GM12875 (cell line): Measurements from ENCODE around the gene CD2AP.

Experiments used
- H3K4me3 ChIP-seq: one replicate; pipeline ENCODE4 v1.5.1; 2011; ENCODE audit warnings: low read depth, low read length, control low read depth
- TF ChIP-seq, protein P1 (sequence below): IDR thresholded peaks from 2 replicates; pipeline ENCODE4 v1.5.1; 2011; ENCODE audit warnings: low read depth, mild to moderate bottlenecking, control low read depth, inconsistent platforms, low read length, moderate library complexity, borderline replicate concordance; ENCODE audit not compliant: insufficient read depth

Gene CD2AP

DNA sequence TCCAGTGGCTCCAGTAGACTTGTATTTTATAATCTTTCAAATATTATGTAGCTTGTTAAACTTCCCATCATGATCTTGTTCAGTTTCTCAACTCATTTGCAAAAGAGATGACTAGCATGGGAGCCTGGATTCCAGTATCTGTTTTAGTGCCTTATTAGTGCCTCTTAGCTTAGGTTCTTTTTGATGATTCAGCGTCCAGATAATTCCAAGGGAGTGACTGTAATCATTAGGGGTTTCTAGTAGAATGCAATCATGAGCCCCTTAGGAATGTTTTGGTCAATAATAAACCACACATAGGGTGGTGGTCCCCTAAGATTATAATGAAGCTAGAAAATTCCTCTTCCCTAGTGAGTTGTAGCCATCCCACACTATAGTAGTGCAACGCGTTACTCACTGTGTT is 7.0 kb downstream of the CD2AP start:
- H3K4me3 ChIP-seq: no peak overlapping the region
- TF ChIP-seq, protein P1, sequence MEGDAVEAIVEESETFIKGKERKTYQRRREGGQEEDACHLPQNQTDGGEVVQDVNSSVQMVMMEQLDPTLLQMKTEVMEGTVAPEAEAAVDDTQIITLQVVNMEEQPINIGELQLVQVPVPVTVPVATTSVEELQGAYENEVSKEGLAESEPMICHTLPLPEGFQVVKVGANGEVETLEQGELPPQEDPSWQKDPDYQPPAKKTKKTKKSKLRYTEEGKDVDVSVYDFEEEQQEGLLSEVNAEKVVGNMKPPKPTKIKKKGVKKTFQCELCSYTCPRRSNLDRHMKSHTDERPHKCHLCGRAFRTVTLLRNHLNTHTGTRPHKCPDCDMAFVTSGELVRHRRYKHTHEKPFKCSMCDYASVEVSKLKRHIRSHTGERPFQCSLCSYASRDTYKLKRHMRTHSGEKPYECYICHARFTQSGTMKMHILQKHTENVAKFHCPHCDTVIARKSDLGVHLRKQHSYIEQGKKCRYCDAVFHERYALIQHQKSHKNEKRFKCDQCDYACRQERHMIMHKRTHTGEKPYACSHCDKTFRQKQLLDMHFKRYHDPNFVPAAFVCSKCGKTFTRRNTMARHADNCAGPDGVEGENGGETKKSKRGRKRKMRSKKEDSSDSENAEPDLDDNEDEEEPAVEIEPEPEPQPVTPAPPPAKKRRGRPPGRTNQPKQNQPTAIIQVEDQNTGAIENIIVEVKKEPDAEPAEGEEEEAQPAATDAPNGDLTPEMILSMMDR: no peak

DNA sequence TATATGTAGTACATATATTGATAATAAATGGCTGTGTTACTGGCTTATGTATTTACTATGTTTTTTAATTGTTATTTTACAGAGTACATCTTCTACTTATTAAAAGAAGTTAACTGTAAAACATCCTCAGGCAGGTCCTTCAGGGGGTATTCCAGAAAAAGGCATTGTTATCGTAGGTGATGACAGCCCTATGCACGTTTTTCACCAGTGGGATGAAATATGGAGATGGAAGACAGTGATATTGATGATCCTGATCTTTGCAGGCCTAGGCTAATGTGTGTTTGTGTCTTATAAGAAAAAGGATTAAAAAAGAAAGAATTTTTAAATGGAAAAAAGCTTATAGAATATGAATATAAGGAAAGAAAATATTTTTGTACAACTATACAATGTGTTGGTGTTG is 7.5 kb downstream of the CD2AP start:
- TF ChIP-seq, protein P1: no peak
- no peak overlapping the region for H3K4me3 ChIP-seq

DNA sequence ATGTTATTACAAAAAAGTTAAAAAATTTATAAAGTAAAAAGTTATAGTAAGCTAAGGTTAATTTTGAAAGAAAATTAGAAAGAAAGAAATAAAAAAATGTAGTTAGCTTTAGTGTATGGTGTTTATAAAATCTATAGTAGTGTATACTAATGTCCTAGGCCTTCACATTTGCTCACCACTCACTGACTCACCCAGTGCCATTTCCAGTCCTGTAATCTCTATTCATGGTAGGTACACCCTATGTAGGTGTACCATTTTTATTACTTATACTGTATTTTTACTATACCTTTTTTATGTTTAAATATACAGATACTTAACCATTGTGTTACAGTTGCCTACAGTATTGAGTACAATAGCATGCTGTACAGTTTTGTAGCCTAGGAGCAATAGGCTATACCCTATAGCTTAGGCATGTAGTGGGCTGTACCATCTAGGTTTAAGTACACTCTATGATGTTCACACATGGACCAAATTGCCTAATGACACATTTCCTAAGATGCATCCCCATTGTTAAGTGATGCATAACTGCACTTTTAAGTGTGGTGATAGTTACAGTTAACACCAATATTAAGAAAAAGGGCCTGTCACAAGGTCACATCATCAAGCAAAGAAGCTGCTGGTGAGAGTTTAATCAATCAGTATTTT is 8.0 kb downstream of the CD2AP start:
- H3K4me3 ChIP-seq: no peak overlapping the region
- TF ChIP-seq, protein P1: no peak

DNA sequence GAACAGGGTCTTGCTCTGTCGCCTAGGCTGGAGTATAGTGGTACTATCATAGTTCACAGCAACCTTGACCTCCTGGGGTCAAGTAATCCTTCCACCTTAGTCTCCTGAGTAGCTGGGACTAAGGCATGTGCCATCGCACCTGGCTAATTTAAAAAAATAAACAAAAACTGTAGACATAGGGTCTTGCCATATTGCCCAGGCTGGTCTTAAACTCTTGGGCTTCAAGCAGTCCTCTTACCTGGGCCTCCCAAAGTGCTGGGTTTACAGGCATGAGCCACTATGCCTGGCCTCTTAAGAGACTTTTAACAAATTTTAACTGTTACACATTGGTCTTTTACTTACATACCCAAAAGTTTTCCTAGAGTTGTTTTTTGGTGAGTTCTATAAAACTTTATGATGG is 12.4 kb downstream of the CD2AP start:
- TF ChIP-seq, protein P1: no peak
- no peak overlapping the region for H3K4me3 ChIP-seq

DNA sequence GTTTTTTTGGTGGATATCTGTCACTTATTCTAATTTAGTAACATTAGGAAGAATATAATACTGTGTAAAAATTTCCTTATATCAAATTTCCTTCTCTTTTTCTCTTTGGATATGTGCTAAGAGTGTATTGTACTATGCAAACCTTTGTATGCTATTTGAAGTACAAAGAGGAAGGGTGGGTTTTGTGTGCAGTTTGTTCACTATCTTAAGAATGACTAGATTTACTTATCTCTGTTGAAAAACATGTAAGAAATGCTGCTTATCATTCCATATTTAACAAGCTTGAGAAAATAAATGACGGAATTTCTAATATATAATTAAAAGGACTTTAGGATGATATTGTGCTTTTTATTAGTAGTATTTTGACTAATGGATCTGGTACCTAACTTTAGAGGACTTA is 13.1 kb downstream of the CD2AP start:
- H3K4me3 ChIP-seq: no peak overlapping the region
- TF ChIP-seq, protein P1: no peak

DNA sequence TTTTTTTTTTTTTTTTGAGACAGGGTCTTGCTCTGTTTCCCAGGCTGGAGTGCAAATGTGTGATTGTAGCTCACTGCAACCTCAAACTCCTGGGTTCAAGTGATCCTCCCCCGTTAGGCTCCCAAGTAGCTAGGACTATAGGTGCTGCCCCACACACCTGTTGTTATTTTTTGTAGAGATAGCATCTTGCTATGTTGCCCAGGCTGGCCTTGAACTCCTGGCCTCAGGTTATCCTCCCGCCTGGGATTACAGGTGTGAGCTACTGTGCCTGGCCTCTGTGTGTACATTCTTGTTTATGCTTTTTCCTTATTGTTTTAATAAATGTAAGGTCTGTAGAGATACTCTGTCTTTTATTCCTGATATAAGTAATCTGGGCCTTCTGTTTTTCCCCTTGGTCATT is 14.8 kb downstream of the CD2AP start:
- TF ChIP-seq, protein P1: no peak
- H3K4me3 ChIP-seq: no peak overlapping the region

DNA sequence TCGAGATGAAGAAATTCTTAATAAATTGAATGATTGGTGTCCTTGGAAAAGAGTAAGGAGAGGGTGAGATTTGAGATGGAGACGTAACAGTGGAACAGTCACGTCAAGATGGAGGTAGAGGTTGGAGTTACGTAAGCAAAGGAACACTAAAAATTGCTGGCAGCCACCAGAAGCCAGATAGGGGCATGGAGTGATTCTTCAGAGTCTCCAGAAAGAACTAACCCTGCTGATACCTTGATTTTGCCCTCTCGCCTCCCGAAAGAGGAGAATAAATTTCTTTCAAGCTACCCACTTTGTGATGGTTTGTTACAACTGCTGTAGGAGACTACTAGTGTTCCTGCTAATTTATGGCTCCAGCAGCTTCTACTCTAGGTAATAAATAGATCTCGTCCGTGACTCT is 17.6 kb downstream of the CD2AP start:
- H3K4me3 ChIP-seq: no peak overlapping the region
- TF ChIP-seq, protein P1: no peak
